GM12874 (cell line): ENCODE measurements around the gene SLC49A4.

ENCODE experiments used
- CTCF ChIP-seq: IDR thresholded peaks from 2 replicates; pipeline ENCODE4 v1.5.1; 2011; ENCODE audit warnings: low read depth, mild to moderate bottlenecking, control low read depth, low read length, moderate library complexity; ENCODE audit not compliant: insufficient read depth

Gene SLC49A4

GRCh38 chr3:122926811-122927210 lies 131.9 kb downstream of the SLC49A4 start:
- no peak for TF ChIP-seq CTCF

GRCh38 chr3:122927726-122928125 lies 132.9 kb downstream of the SLC49A4 start:
- no peak for TF ChIP-seq CTCF

- TF ChIP-seq CTCF = no peak
Measured at GRCh38 chr3:122928396-122929187, 133.7 kb downstream of the SLC49A4 start.

- no peak for TF ChIP-seq CTCF
Measured at GRCh38 chr3:122929188-122930062, 134.6 kb downstream of the SLC49A4 start.

GRCh38 chr3:122930063-122930997 lies 135.5 kb downstream of the SLC49A4 start:
- TF ChIP-seq CTCF = no peak
